ENCODE measurements around the gene PLPPR1.
"Not testable (repeated sequence)": the region's sequence is repeated elsewhere in the genome, so short reads cannot be mapped to it uniquely, and the experiment has no call there.

PLPPR1 gene

DNA sequence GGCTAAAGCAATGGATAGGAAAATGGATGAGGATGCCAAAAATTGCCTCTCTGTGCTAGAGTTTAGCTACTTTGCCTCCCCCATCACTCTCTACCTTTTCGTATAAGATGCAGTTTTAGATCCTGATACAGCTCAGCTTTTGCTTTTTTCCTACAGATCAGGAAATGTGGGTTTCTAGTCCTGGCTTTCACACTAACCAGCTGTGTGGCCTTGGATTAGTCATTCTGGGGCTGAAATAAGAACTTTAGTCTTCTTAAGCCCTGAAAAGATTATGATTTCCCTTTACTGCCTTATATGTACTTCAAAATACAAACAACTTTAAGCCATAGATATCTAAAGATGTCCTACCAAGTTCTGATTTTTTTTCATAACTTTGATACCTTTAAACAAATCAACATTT is 239.9 kb downstream of the PLPPR1 start:
- no peak for FAIRE-seq
- no peak for DNase-seq (ENCODE audit: insufficient read length)
- TF ChIP-seq POLR2A (IDR thresholded peaks at IDR 0.05; ENCODE audit: low read depth, low read length) (no peak), POLR2AphosphoS5 (IDR thresholded peaks at IDR 0.05; ENCODE audit: low read depth, low read length) (no peak), TAF1 (IDR thresholded peaks at IDR 0.05; ENCODE audit: borderline replicate concordance, low read depth, low read length) (no peak)

DNA sequence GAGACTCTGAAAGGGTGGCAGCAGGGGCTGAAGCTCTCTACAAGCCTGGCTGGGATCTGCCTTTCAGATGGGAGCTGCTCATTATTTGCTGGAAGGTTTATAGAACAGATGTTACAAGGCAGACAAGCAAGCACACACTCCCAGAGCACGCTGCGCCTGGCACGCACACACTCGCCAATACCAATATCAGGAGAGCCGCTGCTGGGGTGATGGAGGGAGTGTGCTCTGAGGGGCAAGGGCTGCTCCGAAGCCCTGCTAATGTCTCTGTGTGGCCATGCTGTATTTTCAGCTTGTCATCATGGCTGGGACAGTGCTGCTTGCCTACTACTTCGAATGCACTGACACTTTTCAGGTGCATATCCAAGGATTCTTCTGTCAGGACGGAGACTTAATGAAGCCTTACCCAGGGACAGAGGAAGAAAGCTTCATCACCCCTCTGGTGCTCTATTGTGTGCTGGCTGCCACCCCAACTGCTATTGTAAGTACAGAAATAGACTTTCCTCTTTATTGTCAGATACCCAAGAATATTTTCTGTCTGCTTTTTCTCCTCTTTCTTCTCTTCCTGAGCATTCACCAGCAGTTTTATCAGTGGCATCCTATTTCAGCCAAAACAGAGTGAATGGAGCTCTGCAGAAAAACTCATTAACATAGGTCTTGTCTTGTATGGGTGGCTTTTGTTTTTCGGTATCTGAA is 241.2 kb downstream of the PLPPR1 start:
- FAIRE-seq (no peak), DNase-seq (ENCODE audit: insufficient read length) (no peak)
- no peak for TF ChIP-seq POLR2A (IDR thresholded peaks at IDR 0.05; ENCODE audit: low read depth, low read length)
- no peak for TF ChIP-seq POLR2AphosphoS5 (IDR thresholded peaks at IDR 0.05; ENCODE audit: low read depth, low read length)
- no peak for TF ChIP-seq TAF1 (IDR thresholded peaks at IDR 0.05; ENCODE audit: borderline replicate concordance, low read depth, low read length)

DNA sequence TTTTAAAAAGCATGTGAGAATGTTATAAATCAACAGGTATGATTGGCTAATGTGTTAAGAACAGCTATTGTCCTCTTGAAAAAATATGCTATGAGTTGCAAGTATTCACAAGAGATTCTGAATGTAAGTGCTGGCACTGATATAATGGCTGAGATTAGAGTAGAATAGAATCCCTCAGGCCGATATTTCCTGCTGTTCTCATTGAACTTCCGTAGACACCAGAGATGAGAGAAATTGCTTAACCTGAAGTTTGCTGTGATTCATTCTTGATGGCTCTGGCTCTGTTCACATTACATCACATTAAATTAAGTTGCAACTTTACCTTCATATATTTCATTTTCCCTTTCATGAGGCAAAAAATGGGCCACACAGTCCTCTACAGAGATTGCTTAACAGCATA is 241.8 kb downstream of the PLPPR1 start:
- DNase-seq (ENCODE audit: insufficient read length) (no peak), FAIRE-seq (no peak)
- no peak for TF ChIP-seq POLR2AphosphoS5 (IDR thresholded peaks at IDR 0.05; ENCODE audit: low read depth, low read length)
- TF ChIP-seq TAF1 (IDR thresholded peaks at IDR 0.05; ENCODE audit: borderline replicate concordance, low read depth, low read length): no peak
- TF ChIP-seq POLR2A (IDR thresholded peaks at IDR 0.05; ENCODE audit: low read depth, low read length): no peak

DNA sequence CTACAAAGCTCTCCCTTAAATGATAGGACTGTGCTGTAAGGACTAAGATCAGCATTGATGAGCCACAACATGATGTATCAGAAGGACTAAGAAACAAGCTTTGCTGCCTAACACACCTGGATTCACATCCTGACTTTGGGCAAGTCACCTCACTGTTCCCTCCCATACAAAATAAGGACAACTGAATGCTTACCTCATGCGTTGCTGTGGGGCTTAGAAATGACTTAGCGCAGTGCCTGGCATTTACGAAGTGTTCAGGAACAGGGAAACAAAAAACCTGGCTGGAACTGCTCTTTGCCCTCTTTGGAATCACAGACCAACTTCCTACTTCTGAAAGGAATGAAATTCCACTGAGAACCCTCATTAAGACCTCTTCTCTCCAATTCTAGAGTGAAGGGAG is 242.6 kb downstream of the PLPPR1 start:
- DNase-seq (ENCODE audit: insufficient read length) (no peak), FAIRE-seq (no peak)
- TF ChIP-seq TAF1 (IDR thresholded peaks at IDR 0.05; ENCODE audit: borderline replicate concordance, low read depth, low read length) (no peak), POLR2AphosphoS5 (IDR thresholded peaks at IDR 0.05; ENCODE audit: low read depth, low read length) (no peak), POLR2A (IDR thresholded peaks at IDR 0.05; ENCODE audit: low read depth, low read length) (no peak)

DNA sequence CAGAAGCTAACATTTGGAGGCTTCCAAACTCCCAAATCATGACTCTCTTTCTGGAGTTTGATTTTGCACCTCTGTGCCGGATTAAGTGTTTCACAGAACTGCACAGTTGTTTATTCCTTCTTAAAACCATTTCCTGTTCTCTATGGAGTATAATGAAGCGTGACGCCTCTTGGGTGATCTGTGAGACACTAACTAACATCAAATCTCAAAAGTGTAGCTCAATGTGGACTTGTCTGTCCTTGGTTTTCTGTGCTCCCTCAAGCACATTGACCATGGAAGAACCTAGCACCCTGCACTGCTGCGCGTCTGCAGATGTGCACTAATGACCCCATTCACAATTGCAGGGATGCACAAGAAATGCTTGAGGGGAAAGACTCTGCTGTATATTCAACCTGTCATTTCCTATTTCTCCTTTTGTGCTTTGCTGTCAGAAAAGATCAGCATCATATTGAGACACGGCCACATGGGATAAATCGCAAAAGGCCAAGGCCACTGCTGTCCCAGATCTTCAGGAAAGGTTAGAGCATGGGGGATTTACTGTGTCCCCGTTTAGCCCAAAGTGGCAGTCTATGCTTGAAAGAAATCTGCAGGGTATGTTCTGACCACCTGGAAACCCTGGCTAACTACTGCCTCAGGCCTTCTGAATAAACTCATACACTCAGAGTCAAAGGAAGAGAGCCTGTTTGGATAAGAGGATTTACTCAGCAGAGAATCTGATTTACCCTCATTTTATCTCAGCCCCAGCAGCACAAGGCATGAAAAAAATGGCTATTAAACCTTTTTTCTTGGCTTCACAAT is 246.6 kb downstream of the PLPPR1 start:
- FAIRE-seq (no peak), DNase-seq (ENCODE audit: insufficient read length) (no peak)

DNA sequence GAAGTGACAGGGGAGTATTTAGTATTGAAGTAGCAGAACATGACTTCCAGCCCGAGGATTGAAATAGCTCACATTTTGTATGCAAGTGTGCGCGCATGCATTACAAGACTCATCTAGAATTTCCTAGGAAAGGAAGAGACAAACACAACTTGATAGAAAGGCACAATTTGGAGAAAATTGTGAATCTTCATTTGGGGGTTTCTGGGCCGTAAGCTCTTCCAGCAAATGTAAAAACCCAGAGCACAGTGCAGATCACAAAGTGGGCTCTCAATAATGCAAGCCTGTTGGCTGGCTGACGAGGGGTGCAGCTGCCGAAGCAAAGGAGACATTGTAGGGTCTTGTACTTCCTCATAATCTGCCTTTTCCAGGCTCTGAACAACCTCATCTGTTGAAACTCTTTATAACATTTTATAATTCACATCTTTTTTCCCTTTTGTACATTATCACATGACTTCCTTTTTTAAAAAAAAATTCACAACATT is 247.3 kb downstream of the PLPPR1 start:
- FAIRE-seq: no peak
- TF ChIP-seq POLR2A (IDR thresholded peaks at IDR 0.05; ENCODE audit: low read depth, low read length): no peak
- TF ChIP-seq TAF1 (IDR thresholded peaks at IDR 0.05; ENCODE audit: borderline replicate concordance, low read depth, low read length): no peak
- TF ChIP-seq POLR2AphosphoS5 (IDR thresholded peaks at IDR 0.05; ENCODE audit: low read depth, low read length): no peak

More for the DNA sequence above, 246.6 kb downstream of the PLPPR1 start:
- TF ChIP-seq POLR2AphosphoS5 (IDR thresholded peaks at IDR 0.05; ENCODE audit: low read depth, low read length) (no peak), POLR2A (IDR thresholded peaks at IDR 0.05; ENCODE audit: low read depth, low read length) (no peak), TAF1 (IDR thresholded peaks at IDR 0.05; ENCODE audit: borderline replicate concordance, low read depth, low read length) (no peak)

DNA sequence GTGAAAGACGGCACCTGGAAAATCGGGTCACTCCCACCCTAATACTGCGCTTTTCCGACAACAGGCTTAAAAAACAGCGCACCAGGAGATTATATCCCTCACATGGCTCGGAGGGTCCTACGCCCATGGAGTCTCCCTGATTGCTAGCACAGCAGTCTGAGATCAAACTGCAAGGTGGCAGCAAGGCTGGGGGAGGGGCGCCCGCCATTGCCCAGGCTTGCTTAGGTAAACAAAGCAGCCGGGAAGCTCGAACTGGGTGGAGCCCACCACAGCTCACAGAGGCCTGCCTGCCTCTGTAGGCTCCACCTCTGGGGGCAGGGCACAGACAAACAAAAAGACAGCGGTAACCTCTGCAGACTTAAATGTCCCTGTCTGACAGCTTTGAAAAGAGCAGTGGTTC is 262.5 kb downstream of the PLPPR1 start:
- FAIRE-seq; DNase-seq (ENCODE audit: insufficient read length): not testable (repeated sequence)

More for the DNA sequence above, 247.3 kb downstream of the PLPPR1 start:
- no peak for DNase-seq (ENCODE audit: insufficient read length)

DNA sequence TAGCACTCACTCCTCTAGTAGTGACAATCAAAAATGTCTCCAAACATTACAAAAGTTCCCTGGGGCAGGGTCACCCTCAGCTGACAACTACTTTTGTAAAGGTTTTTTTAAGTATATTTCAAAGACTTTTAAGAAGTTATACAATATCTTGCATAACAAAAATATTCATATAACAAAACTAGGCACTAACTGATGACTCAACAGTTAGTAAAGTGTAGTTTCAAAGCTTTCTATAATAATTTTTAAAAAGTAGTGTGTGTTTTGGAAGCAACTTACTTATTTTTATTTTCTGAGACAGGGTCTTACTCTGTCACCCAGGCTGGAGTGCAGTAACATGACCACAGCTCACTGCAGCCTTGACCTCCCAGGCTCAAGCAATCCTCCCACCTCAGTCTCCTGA is 271.4 kb downstream of the PLPPR1 start:
- TF ChIP-seq POLR2AphosphoS5 (IDR thresholded peaks at IDR 0.05; ENCODE audit: low read depth, low read length) (no peak), TAF1 (IDR thresholded peaks at IDR 0.05; ENCODE audit: borderline replicate concordance, low read depth, low read length) (no peak), POLR2A (IDR thresholded peaks at IDR 0.05; ENCODE audit: low read depth, low read length) (no peak)
- no peak for FAIRE-seq
- no peak for DNase-seq (ENCODE audit: insufficient read length)

DNA sequence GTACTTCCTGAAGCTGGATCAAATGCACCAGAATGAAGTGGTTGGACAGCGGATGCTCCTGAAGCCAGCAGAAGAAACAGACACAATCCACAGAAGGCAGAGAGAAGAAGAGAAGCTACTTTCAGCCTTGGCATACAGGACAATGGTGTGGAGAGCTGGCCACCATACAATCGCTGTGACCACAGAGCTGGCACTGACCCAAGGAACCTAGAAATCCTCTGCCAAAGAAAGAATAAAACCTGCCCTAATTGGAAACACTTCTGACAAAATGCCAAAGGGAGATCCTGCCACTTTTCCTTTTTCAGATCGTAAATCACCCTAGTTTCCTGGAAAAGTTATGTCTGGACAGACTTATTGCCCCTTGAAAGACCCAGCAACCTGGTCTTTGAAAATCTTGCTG is 278.5 kb downstream of the PLPPR1 start:
- FAIRE-seq: no peak
- no peak for DNase-seq (ENCODE audit: insufficient read length)
- TF ChIP-seq TAF1 (IDR thresholded peaks at IDR 0.05; ENCODE audit: borderline replicate concordance, low read depth, low read length): no peak
- TF ChIP-seq POLR2A (IDR thresholded peaks at IDR 0.05; ENCODE audit: low read depth, low read length): no peak
- no peak for TF ChIP-seq POLR2AphosphoS5 (IDR thresholded peaks at IDR 0.05; ENCODE audit: low read depth, low read length)

DNA sequence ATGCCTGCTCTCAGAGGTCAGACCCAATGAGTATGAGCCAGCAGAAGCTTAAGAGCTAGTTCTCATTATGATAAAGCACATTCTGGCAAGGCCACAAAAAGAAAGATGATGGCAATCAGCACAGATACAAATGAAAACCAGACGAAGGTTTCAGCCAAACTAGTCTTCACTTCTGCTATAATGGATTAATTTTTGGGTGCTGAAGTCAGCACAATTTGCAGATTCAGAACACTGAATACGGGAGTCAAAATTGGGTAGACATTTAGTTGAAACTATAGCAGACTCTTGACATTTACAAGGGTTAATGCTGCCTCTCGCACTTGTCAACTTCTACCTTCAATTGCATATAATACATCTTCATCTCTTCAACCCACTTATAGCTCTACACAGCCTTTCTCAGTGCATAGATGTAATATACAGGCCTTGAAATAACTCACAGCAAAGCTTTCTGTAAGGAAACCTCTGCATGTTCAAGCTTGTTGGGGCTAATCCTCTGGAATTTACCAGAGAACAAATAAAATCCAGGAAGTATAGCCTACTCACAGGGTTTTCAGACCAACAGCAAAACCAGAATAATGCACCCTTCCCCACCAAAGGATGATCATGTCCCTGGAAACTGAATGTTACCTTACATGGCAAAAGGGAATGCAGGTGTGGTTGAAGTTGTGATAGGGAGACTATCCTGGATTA is 279.1 kb downstream of the PLPPR1 start:
- DNase-seq (ENCODE audit: insufficient read length) (no peak), FAIRE-seq (no peak)
- TF ChIP-seq TAF1 (IDR thresholded peaks at IDR 0.05; ENCODE audit: borderline replicate concordance, low read depth, low read length): no peak
- TF ChIP-seq POLR2A (IDR thresholded peaks at IDR 0.05; ENCODE audit: low read depth, low read length): no peak
- TF ChIP-seq POLR2AphosphoS5 (IDR thresholded peaks at IDR 0.05; ENCODE audit: low read depth, low read length): no peak

DNA sequence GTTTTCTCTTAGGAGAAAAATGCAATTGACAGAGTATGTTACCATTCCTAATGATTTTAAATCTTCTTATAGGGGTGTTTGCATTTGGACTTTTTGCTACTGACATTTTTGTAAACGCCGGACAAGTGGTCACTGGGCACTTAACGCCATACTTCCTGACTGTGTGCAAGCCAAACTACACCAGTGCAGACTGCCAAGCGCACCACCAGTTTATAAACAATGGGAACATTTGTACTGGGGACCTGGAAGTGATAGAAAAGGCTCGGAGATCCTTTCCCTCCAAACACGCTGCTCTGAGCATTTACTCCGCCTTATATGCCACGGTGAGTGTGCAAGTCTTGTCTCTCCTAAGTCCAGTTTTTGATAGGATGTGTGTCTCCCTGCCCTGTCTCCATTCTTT is 280.6 kb downstream of the PLPPR1 start:
- TF ChIP-seq POLR2A (IDR thresholded peaks at IDR 0.05; ENCODE audit: low read depth, low read length): no peak
- no peak for TF ChIP-seq POLR2AphosphoS5 (IDR thresholded peaks at IDR 0.05; ENCODE audit: low read depth, low read length)
- no peak for TF ChIP-seq TAF1 (IDR thresholded peaks at IDR 0.05; ENCODE audit: borderline replicate concordance, low read depth, low read length)
- no peak for FAIRE-seq
- DNase-seq (ENCODE audit: insufficient read length): no peak
